Measurements from ENCODE around the gene CAPZA1.
A peak's percentile ranks its signal among the peaks of the same experiment; 100 is the strongest.

DNA sequence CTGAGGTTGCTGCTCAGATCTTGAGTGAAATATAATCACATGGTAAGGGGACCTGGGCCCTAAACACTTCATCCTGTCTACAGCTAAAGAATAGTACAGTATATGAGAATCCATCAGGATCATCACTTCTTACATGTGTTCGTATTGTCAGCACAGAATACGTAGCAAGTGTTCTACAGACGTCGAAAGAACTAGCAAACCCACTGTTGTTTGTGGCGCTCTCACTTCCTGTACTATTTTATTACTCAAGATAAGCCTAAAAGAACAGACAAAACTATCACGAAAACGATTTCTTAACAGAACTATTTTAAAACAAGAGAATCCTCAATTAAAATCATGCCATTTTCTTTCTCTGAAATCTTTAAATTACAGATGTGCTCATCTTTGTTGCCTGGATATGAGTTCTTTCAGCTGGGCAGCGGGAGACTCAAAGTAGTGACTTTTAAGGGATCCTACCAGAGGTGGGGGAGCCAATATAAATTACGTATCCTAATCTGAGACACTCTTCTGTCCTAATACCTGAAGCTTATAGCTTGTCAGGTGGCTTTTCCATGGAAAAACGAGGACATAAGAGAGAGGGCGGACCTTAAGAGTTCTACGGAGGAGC lies 1.4 kb upstream of the CAPZA1 start:
- TF ChIP-seq, protein P1, sequence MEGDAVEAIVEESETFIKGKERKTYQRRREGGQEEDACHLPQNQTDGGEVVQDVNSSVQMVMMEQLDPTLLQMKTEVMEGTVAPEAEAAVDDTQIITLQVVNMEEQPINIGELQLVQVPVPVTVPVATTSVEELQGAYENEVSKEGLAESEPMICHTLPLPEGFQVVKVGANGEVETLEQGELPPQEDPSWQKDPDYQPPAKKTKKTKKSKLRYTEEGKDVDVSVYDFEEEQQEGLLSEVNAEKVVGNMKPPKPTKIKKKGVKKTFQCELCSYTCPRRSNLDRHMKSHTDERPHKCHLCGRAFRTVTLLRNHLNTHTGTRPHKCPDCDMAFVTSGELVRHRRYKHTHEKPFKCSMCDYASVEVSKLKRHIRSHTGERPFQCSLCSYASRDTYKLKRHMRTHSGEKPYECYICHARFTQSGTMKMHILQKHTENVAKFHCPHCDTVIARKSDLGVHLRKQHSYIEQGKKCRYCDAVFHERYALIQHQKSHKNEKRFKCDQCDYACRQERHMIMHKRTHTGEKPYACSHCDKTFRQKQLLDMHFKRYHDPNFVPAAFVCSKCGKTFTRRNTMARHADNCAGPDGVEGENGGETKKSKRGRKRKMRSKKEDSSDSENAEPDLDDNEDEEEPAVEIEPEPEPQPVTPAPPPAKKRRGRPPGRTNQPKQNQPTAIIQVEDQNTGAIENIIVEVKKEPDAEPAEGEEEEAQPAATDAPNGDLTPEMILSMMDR (IDR thresholded peaks at IDR 0.05) = no peak
- TF ChIP-seq POLR2A (IDR thresholded peaks at IDR 0.05) = peak; percentile 20
